HG03575 (cell line): ENCODE measurements around the gene CCL5.

Source experiments
- ATAC-seq: cut with Tn5 transposase; IDR thresholded peaks from one replicate; pipeline ENCODE4 v1.9.1; 2021; ENCODE audit not compliant: unreplicated experiment, insufficient number of reproducible peaks, low FRiP score; ENCODE audit errors: extremely low read depth

Gene CCL5

DNA sequence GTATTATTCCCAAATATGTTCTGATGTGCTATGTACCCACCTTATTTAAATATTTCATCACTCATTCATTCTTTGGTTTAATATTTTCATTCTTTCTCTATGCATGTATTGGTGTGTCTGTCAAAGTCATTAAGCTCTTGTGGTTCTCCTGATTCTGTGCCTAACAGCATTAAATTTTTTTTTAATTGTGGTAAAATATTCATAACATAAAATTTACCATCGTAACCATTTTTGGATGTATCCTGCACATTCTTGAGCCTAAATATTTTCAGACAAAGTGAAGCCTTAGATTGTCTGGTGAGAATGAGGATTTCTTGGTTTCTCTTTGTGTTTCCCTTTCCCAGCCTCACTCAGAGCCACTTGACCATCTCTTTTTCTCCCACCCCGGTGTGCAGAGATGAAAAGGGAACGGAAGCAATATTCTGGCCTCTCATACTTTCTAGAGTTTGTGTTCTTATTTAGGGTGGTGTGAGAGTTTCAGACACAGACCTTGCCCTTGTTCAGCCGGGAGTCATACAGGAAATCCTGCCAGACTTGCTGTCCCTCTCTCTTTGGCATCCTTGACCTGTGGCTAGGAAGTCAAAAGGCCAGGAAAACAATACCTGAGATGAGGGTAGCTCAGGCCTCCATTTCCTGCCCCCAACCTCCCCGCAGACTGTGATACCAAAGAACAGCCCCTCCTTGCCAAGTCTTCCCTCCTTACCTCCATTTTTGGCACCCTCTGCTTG is 4.9 kb downstream of the CCL5 start:
- ATAC-seq = no peak

DNA sequence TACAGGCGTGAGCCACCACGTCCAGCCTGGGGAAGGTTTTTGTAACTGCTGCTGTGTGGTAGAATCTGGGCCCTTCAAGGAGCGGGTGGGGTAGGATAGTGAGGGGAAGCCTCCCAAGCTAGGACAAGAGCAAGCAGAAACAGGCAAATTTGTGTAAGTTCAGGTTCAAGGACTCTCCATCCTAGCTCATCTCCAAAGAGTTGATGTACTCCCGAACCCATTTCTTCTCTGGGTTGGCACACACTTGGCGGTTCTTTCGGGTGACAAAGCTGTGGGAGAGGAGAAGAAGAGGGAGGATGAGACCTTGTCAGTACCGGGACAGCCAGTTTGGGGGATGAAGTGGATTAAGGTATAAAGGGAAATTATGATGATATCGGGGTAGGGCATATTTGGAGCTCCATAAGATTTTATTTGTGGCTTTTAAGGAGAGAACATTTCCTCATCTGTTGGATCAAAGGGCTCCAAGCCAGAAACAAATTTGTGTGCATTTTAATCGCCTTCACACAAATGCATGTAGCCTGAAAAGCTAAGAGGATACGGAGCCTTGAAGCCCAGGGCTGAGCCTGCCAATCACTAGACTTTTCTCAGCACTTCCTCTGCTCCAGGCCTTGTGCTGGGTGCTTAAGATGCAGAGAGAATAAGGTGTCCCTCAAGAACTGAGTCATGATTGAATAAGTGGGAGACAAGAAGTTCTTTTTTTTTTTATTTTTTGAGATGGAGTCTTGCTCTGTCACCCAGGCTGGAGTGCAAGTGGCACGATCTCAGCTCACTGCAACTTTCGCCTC is 7.8 kb downstream of the CCL5 start:
- ATAC-seq = no peak

DNA sequence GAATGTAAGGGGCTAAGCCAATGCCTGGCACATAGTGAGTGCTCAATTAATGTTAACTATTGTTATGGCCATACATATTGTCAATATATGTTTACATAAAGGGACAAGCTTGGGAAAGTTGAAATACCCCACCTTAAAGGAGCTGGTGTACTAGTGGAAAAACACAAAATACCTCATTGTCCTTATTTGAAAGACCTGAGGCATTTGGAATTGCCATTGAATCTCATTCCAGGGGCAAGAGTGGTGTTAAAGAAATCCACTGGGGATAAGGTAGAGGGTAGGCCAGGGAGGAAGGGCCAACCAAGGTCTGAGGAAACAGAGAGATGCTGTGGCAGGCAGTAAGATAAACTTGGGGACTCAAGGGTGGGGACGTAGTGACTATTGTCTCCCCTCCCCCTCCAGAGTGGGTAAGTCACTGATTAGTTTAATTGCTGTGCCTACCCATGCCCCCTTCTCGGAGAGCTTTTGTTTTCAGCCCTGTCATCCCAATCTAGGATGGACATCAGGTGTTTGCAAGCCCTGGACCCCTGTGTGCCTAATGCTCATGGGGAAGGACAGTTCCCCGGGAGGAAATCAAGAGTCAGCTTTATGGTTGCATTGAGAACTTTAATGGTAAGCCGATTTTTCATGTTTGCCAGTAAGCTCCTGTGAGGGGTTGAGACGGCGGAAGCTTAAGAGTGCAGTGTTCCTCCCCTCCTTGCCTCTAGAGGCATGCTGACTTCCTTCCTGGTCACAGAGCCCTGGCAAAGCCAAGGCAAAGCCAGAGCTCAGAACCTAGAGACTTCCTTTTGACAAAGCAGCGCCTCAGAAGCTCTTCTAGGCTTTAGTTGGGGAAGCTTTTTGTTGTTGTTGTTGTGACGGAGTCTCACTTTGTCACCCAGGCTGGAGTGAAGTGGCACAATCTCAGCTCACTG is 9.0 kb downstream of the CCL5 start:
- ATAC-seq = no peak

DNA sequence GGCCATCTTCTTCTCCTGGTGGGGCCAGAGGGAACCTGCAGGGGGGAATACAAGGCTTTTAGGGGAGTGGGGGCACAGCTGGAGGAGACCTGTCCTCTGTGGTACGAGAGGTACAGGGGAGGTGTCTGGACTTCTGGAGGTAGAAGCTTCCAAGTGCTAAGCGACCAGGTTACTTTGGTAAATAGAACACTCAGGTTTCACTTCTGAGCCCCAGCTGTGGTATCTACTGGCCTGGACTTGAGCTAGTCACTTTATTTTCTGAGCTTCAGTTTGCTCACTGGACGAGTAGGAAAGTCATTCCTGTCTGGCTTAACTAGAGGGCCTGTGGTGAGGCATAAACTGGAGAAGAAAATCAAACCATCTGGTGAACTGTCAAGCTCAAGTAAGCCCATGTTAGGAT is 11.4 kb downstream of the CCL5 start, which contains the start of gene HEATR9:
HEATR9 (minus strand) TSS at position 155 of the 400 bp plus-strand sequence; CDS start at position 6, 149 bp downstream.
- ATAC-seq = no peak

DNA sequence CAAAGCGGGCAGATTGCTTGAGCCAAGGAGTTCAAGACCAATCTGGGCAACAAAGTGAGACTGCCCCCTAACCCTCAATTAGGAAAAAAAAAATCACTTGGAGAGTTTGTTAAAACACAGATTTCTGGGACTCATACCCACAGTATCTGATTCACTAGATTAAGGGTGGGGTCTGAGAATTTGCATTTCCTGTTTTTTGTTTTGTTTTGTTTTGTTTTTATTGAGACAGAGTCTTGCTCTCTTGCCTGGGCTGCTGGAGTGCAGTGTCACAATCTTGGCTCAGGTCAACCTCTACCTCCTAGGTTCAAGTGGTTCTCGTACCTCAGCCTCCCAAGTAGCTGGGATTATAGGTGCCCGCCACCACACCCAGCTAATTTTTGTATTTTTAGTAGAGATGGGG is 12.6 kb downstream of the CCL5 start:
- no peak for ATAC-seq

DNA sequence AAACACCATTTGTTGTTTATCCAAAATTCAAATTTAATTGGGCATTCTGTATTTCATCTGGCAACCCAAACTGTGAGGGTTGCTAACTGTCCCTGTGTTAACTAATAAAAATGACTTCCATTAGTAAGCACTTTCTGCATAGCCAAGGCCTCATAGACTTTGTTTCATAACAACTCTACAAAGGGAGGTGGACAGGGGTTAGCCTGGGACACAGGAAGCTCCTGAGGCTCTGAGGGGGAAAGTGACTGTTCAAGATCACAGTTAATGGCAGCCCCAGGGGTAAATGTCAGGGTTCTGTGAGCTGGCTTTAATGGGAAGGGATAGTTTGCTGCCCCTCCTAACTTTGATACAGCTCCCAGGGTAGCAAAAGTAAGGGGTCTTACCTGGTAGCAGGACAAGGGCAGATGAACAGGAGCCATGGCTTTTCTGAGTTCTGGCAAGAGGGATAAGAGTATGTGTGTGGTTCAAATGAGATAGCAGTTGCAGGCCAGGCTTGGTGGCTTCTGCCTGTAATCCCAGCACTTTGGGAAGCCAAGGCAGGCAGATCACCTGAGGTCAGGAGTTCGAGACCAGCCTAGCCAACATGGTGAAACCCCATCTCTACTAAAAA is 13.7 kb downstream of the CCL5 start:
- ATAC-seq = no peak

DNA sequence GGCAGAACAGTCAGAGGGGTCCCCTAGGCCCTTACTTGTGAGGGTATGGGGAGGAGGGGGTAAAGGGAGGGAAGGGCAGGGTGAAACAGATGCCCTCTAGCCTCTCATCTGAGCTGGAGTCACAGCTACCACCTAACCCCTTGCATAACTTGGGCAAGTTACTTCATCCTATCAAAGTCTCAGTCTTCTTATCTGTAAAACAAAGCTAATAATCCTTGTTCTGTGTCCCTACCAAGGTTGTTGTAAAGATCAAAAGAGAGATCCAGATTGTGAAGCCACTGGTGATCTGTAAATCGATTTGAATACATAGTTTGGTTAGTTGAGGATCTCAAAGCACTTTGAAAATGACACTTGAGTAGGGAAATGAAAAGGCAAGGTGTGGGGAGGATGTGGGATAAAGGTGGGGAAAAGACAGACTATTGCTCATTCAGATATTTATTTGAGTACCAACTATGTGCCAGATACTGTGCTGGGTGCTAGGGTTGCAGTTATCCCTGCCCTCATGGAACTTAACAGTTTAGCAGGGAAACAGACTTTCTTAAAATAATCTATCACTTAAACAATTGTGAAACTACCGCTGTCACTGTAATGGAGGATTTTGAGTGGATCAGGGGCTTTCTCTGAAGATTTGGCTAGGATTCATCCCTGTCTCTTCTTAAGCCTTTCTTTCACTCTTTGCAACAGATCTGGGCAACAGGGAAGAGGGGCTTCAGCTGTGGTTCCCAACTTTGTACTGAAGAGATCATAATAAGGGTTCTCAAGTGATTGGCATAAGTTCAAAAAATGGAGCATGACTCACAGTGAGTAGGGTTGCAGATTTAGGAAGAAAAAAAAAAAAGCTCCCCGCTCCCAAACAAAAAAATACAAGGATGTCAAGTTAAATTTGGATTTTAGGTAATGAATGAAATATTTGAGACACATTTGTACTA is 14.5 kb downstream of the CCL5 start:
- no peak for ATAC-seq

DNA sequence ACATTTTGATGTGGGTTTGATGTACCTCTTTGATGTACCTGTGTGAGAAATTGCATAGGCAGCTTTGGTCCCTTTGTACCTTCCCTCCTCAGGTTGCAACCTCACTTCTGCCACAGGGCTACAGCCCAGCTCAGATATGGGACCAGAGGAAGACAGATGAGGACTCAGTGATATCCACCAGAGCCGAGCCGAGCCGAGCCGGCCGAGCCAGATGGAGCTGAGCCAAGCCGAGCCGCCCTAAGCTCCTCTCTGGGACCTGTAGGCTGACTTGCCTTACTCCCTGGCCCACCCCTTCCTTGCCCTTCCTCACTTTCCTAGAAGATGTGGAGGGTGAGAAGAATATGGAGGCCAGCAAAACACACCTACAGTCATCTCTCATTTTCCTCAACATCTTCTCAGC is 15.3 kb downstream of the CCL5 start:
- ATAC-seq = no peak

DNA sequence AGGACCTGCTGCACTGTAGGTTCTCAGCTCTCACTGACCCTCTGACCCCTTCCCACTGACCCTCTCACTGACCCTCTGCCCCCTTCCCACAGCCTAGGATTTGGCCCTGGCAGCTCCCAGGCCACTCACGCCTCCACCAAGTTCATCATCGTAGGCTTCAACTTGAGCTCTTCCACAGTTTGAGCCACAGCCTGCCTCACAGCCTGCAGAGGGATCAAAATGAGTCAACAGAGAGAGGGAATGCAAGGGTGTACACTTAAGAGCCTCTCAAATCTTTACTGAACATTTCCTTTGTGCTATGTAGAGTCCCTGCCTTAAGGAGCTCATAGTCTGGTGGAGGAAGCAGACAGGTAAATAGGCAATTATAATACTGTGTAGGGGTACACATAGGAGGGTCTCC is 23.6 kb downstream of the CCL5 start:
- ATAC-seq = no peak

DNA sequence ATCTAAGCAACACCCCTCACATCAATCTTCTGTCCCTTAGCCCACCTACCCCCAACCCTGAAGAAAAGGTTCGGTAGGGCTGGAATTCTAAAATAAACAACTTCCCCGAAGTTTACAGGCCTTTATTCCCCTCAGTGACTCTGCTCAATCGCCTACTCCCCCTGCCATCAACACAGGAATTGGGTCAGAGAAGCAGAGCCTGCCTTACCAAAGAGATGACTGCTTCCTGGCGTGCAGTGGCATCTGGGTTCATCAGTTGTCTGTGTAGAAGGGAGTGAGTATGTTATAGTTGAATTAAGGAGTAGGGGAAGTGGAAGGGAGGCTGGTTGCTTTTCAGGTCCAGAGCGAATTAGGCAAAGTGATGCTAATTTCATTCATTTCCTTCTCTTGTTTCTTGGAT is 24.2 kb downstream of the CCL5 start:
- ATAC-seq = no peak

DNA sequence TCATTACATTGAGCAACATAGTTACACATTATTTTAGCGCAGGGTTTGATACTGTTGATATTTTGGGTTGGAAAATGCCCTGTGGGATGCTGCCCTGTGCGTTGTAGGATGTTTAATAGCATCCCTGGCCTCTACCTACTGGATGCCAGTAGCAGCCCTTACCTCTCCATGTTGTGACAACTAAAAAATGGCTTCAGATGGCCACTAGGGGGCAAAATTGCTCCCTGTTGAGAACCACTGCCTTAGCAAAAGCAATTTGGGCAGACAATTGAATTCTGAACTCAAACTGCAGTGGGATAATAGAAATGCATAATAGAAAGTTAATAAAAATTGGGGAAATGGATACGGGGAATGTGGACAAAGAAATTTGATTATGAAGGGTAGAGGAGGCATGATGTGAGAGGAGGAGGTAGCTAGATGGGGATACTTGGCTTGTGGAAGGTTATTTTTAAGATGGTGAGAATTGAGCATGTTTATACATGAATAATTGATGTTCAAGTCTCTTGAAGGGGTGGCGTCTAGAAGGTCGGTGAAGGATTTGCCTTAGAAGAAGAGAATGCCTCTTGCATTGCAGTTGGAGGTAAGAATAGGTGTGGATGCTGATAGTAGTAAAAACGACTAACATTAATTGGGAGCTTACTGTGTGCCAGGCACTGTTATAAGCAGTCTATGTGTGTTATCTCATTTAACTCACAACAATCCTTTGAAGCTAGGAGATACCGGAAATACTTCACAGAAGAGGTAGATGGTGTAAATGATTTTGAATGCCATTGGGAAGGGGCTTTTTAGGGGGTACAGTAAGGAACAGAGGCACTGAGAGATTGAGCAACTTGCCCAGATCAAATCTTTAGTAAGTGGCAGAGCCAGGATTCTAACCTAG is 30.5 kb downstream of the CCL5 start:
- no peak for ATAC-seq

DNA sequence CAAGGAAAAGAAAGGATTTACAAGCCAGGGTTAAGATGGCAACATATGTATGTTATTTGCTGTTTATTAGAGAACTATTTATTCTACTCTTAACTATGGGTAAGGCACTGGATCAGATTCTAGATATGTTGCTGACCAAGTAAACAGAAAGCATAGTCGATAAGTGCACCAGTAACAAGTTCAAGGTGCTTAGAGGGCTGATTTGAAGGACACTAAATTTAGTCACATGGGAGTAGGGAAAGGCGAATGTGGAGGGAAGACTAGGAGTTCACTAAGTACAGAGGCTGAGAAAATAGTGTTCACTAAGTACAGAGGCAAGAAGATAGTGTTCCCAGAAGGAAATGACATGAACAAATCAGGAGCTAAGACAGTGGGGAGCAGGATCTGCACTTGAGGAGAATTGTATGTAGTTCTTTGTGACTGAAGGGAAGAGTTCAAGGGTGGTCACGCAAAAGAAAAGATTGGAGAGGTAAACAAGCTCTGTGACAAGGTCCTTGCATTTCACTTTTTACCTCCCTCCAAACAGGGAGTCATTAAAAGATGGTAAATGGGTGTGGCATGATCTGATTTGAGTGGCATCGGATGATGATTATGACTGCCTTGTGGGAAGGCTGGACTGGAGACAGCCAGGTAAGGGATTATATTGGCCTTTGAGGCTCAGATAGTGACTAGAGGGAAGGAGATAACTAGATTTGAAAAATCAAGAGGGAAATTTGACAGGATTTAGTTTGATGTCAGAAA is 32.4 kb downstream of the CCL5 start:
- no peak for ATAC-seq

DNA sequence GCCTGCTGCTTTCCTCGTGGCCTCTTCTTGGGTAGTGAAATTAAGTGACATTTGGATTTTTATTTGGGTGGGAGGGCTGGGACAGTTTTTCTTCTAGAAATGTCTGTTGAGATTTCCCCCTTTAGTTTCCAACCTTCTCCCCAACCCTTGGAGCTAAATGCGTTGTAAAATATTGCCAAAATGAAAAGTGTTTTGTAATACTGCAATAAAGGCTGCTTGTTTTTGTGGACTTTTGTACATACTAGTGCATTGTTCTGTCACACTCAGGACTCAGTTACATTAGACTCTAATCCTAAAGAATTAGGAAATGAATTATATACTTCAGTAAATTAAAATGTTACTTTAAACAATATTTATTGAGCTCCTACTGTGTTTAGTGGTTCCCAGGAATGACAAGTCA is 33.2 kb downstream of the CCL5 start:
- no peak for ATAC-seq

DNA sequence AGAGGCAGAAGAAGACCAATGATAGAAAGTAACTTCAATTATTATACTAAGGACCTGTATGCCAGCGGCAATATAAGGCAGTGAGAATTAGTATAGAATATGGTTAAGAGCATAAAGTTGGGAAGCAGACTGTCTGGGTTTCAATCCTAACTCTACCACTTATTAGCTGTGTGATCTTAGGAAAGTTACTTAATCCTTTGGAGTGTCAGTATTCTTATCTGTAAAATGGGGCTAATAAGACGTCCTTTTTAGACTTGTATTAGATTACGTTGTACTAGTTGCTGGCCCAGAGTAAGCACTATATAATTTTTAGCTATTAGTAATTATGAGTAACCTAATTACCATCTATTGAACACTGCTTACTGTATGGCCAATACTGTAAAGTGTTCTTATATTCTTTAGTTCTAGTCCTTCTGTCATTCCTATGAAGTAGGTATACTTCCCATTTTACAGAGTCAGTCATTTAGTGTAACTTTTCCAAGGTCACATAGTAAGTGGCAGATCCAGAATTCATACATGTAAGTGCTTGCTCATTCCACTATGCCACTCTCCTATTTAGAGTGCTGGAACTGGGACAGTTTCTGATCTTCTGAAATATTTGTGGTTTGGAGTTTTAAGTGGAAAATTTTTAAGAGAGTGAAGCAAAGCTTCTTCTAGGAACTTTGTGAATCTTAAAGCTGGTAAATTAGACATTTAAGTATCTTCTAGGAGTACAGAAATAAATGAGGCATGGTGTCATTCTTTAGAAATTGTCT is 33.9 kb downstream of the CCL5 start:
- ATAC-seq = no peak

DNA sequence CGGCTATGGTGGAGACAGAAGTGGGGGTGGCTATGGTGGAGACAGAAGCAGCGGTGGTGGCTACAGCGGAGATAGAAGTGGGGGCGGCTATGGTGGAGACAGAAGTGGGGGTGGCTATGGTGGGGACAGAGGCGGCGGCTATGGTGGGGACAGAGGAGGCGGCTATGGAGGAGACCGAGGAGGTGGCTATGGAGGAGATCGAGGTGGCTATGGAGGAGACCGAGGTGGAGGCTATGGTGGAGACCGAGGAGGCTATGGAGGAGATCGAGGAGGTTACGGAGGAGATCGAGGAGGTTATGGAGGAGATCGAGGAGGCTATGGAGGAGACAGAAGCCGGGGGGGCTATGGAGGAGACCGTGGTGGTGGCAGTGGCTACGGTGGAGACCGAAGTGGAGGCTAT is 35.6 kb downstream of the CCL5 start:
- no peak for ATAC-seq

DNA sequence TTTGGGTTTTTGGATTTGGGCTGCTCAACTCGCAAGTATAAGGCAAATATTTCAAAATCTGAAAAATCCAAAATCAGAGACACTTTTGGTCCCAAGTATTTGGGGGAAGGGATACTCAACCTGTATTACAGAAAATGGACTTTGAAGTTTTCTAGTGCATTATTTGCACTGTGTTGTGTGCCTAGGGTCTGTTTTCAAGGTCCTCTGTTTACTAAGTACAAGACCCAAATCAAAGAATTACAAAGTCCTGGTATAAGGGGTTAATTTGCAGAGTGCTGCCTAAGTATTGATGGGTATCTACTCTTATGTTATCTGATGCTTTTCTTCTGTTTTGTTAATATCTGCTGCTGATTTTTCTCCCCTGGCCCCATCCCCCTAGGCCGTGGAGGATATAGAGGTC is 36.5 kb downstream of the CCL5 start:
- no peak for ATAC-seq
